Hematopoietic multipotent progenitor cell treated with erythropoietin and hydrocortisone succinate and interleukin-3 and kit ligand, for 17 days (in vitro differentiated cells): Measurements from ENCODE around the gene PNMA8C.
"Not testable (repeated sequence)": the region's sequence is repeated elsewhere in the genome, so short reads cannot be mapped to it uniquely, and the experiment has no call there.

Experiments
- DNase-seq: peaks from one replicate; pipeline ENCODE4 v3.0.0-alpha.2; 2015; ENCODE audit warnings: low spot score

The PNMA8C gene

DNA sequence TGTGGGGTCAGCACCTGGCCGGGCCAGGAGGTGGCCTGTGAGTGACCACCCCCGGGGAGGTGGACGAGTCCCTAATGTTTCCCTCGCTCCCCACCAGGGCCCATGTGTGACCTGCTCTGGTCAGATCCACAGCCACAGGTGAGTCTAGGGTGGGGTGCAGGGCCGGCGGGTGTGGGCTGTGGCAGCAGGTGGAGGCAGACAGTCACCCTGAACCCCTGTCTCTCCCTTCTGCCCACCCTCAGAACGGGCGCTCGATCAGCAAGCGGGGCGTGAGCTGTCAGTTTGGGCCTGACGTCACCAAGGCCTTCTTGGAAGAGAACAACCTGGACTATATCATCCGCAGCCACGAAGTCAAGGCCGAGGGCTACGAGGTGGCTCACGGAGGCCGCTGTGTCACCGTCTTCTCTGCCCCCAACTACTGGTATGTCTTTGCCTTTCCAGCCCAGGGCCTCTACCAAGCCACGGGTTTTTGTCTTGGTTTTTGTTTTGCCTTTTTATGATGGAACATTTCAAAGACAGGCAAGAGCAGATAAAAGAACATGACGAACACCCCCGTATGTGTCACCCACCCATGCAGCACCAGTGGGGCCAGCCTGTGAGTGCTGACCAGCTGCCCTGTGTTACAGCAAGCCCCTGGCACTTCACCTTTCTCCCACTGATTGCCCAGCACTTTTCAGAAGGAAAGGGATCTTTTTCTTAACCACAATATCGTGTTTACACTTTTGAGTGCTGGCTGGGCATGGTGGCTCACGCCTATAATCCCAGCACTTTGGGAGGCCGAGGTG, 40.2 kb downstream of the PNMA8C start:
- DNase-seq: no peak

DNA sequence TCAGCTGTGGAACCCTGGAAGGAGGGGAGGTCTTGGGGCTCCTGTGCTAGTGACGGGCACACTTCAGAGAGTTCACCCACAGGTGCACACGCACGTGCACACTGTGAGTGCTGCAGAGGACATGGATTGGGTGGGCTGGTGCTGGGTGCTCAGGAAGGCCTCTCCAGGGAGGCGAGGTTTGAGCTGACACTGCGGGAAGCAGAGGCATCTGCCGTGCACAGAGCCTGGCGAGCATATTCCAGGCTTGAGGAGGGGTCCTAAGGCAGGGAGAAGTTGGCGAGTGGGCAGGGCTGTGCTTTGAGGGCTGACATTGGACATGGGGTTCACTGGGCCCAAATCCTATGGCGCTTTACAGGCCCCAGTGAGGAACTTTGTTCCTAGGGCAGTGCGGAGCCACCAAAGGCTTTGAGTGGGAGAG, 41.0 kb downstream of the PNMA8C start:
- DNase-seq: no peak

DNA sequence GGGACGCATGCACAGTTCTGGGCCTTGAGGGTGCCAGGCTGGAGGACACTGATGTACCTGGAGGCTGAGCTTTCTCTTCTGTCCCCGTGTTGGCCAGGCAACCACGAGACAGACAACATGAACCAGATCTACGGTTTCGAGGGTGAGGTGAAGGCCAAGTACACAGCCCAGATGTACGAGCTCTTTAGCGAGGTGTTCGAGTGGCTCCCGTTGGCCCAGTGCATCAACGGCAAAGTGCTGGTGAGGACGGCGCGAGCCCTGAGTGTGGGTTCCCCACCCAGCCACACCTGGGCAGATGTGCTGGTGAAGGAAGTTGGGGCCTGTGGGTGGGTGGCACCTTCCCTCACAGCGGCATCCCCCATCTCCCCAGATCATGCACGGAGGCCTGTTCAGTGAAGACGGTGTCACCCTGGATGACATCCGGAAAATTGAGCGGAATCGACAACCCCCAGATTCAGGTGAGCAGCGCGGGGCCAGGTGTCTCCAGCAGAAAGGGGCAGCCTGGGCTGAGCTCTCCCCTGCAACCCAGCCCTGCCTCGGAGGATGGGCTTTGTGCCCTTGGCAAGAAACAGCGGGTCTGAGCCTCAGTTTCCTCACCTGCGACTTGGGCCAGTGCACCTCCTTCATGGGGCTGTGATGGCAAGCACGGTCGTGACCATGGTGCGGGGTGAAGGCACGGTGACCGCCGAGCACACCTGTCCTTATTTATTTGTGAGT, 41.6 kb downstream of the PNMA8C start:
- DNase-seq: no peak

DNA sequence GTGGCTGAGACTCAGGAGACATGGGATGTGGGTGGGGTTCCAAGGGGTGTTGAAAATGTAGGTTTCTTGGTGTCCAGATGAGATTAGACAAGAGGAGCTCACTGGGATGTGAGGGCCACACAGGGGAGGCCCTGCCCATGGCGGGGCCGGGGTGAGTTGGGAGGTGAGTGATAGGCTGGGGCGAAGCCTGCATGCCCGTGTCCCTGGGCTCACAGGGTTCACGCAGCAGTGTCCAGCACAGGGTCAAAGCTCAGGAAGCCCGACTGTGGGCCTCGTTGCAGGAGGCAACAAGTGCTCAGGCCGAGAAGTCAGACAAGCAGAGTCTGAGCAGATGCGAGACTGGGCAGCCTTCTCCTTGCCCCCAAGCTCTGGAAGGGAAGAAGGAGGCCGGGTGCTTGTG, 42.6 kb downstream of the PNMA8C start:
- no peak for DNase-seq

DNA sequence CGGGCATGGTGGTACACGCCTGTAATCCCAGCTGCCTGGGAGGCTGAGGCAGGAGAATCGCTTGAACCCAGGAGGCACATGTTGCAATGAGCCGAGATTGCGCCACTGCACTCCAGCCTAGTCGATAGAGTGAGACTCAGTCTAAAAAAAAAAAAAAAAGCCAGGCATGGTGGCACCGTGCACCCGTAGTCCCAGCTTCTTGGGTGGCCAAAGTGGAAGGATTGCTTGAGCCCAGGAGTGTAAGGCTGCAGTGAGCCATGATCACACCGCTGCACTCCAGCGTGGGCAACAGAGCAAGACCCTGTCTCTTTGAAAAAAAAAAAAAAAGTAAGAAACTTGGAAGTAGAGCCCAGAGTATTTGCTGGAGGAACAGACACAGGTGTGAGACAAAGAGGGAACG, 43.1 kb downstream of the PNMA8C start:
- DNase-seq: no peak

DNA sequence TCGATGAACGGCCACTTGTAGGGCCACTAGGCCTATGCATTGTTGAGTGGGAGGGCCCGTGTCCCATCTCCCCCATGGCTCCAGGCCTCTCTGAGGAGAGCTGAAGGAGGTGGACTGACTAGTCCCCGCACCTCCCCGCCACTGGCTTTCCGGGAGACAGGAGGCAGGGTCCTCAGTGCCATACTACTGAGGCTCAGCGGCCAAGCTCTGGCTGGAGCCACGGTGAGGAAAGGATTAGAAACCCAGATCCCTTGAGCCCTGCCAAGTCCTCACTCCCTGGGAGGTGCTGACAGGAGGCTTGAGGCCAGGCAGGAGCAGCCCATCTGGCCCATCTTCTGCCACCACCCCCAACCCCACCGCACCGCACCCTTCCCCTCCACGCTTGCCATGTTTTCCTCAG, 44.3 kb downstream of the PNMA8C start:
- DNase-seq: no peak

DNA sequence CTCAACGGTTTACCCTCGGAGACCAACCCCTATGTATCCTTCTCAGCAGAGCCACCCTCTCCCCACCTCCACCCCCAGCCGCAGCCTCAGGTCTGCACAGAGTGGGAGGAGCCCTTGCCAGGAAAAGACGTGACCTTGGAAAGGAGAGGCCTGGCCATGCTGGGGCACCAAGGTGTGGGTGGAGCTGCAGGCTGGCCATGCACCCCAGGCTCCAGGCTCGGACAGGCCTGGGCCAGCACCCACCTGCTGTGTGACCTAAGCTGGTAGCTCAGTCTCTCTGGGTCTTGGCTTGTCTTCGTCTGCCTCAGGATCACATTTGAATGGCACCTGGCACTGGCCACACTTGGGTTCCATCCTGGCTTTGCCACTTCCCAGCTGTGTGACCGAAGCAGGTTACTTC, 44.9 kb downstream of the PNMA8C start:
- DNase-seq: no peak

DNA sequence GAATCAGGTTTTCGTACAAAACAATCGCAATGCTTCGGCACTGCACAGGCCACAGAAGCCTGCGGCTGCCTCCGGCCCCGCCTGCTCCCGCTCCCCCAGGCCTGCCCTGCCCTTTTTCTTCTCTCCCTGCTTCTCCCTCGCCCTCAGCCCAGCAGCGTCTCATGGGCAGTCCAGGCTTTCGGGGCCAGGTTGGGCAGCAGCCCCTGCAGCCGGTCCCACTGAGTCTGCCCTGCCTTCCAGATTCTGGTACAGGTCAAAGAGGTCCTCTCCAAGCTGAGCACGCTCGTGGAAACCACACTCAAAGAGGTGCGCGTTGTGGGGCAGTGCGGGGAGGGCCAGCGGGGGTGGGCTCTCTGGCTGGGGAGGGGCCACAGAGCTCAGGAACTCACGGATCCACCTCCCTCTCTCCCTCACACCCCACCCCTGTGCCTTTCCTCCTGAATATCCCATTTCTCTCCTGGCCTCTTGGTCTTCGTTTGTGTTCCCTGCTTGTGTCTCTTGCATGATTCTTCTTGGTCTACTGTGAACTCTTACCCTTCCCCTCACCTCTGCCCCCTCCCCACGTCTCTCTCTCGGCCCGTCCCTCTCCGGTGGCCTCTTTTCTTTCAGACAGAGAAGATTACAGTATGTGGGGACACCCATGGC, 45.4 kb downstream of the PNMA8C start:
- no peak for DNase-seq

DNA sequence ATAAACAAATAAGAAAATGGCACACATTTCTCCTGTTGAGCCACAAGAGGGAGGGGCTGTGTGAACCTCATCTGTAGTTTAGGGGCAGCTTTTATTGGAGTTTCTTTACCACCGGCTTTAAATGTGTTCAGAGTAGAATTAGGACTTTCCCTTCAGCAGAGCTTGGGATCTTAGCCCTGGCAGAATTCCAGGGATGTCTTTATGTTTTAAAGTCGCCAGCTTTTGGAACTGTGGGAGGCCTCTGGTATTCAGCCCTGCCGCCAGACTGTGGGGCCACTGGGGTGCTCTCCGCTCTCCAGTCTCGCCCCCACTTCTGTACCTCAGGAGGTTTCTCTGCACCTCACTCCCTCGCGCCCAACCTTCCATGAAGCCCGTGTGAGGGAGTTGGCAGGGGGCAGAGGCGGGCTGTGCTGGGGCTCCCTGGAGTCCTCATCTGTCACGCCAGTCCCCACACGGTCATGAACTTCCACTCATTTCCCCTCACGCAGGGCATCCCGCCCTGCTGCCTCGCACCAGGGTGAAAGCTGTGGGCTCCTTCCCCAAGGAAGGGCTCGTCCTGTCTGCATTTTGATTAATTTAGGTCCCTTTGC, 46.9 kb downstream of the PNMA8C start:
- DNase-seq: no peak

DNA sequence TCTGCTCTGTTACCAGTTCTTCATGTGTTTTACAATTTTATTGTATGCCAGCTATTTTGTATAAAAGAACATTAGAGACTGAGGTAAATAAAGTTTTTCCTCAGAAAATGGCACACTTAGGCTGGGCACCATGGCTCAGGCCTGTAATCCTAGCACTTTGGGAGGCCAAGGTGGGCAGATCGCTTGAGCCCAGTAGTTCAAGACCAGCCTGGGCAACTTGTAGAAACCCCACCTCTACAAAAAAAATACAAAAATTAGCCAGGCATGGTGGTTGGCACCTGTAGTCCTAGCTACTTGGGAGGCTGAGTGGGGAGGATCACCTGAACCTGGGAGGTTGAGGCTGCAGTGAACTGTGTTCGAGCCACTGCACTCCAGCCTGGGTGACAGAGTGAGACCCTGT, 47.4 kb downstream of the PNMA8C start:
- DNase-seq: no peak

DNA sequence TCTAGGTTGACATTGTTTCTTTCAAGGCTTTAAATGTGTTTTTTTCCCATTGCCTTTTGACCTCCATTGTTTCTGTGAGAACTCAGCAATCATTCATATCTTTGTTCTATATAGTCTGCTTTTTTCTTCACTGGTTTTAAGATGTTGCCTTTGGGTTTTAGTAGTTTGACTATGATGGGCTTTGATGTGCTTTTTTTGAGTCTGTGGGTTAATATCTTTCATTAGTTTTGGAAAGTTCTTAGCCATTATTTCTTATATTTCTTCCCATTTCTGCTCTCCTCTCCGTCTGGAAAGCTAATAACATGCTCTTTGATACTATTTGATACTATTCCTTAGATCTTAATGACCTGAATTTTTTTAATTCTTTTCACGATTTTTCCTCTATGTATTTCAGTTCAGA, 48.0 kb downstream of the PNMA8C start:
- no peak for DNase-seq

DNA sequence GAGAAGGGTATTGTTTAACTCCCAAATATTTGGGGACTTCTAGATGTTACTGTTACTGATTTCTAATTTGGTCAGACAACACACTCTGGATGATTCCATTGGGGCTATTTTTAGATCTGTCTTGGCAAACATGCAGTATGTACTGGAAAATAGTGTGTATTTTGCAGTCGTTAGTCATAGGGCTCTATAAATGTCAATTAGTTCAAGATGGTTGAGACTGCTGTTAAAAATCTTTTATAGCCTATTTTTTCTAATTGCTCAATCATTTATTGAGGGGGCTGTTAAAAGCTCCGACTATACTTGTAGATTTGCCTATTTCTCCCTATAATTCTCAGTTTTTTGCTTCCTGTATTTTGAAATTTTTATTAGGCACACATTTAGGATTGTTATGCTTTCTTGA, 50.5 kb downstream of the PNMA8C start:
- DNase-seq: no peak

DNA sequence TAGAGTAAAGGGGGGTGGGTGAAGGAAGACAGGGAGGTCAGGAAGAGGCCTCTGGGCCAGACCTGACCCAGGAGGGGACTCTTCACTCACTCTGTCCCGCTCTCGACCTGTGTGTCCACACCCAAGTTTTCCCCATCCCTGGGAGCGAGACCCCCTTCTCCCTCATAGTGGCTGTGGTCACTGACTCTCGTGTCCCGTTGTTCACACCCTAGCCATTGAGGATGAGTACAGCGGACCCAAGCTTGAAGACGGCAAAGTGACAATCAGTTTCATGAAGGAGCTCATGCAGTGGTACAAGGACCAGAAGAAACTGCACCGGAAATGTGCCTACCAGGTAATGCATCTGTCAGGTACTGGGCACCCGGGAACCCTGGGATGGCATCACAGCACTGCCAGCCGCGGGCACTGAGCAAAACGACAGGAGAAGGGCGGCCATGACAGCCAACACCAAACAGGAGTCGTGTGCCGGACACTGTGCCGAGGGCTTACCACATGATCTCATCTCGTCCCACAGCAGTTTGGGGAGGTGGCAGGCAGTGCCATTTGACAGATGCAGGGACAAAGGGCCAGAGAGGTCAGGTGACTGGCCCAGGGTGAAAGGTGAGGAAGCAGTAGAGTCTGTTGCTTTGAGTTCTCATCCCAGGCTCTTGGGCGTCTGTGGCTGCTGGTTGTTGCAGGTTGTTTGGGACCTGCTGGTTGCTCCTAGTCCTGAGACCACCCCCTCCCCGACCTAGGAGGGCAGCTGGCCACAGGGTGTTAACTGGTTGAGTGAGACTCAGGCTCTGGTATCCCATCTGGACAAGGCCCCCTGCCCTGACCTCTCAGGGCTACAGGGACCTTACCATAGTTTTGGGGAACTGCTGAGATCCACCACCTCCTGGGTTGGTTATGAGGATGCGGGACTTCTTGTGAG, 52.2 kb downstream of the PNMA8C start:
- DNase-seq: no peak

DNA sequence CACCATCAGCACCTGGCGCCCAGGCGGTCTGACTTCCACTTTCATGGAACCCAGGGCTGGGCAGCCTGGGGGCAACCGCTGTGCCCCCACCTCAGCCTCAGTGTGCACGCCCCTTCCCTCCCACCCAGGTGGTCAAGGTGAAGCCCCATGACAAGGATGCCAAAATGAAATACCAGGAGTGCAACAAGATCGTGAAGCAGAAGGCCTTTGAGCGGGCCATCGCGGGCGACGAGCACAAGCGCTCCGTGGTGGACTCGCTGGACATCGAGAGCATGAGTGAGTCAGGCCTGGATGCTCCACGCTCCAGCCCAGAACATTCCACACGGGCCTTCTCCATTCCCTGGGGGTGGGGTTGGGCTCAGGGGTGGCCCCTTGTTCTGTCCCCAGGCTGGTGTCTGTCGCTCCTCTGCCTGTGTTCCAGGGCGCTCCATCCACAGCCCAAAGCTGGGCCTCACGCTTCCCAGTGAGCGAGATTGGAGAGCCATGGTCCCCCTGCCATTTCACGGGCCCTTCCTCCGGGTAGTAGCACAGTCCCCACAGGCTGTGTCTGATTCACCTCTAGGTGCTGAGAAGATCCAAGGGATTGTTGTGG, 53.2 kb downstream of the PNMA8C start:
- not testable (repeated sequence) for DNase-seq
